ENCODE measurements around the gene GNG4.

Gene GNG4

GRCh38 chr1:235525314-235525713, 124.3 kb downstream of the GNG4 start:
- DNase-seq = no peak

GRCh38 chr1:235516862-235517446, 132.6 kb downstream of the GNG4 start:
- no peak for DNase-seq

- no peak for DNase-seq
These were observed 133.6 kb downstream of the GNG4 start for GRCh38 chr1:235515844-235516512.

GRCh38 chr1:235513495-235514366, 135.9 kb downstream of the GNG4 start:
- no peak for DNase-seq

GRCh38 chr1:235511470-235512240, 137.9 kb downstream of the GNG4 start:
- no peak for DNase-seq

GRCh38 chr1:235510823-235511222, 138.8 kb downstream of the GNG4 start:
- DNase-seq = no peak

- DNase-seq = no peak
These were observed 142.0 kb downstream of the GNG4 start for GRCh38 chr1:235507623-235508022.

GRCh38 chr1:235504494-235505222, 144.9 kb downstream of the GNG4 start:
- DNase-seq = peak; percentile 98 to 99

GRCh38 chr1:235504122-235504493, 145.5 kb downstream of the GNG4 start, which contains the start of gene B3GALNT2:
TSS of gene B3GALNT2 (minus strand) at chr1:235504452. CDS start at chr1:235504252, 200 bp downstream.
- no peak for DNase-seq

- DNase-seq = no peak
These were observed 146.0 kb downstream of the GNG4 start for GRCh38 chr1:235503403-235504121.

GRCh38 chr1:235502601-235503402, 146.8 kb downstream of the GNG4 start:
- no peak for DNase-seq

GRCh38 chr1:235500971-235501540, 148.5 kb downstream of the GNG4 start:
- no peak for DNase-seq
